ENCODE data around the gene B3GAT2.

Gene B3GAT2

DNA sequence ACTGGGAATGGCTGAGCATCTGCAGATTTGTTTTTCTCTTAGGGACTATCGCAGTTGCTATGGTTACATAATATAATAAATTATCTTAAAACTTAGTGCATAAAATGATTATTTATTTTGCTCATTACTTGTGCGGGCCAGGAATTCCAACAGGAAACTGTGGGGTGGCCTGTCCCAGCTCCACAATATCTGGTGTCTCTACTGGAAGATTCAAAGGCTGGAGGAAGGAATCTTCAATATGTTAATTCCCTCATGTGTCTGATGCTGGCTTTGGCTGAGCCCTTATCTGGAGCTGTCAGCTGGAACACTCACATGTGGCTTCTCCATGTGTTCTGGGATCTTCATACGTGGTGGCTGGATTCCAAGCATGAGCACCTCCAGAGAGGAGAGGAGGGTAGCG lies 23.9 kb upstream of the B3GAT2 start:
- Histone ChIP-seq H3K4me2 (ENCODE audit: low read length) (no peak overlapping the region), H3K4me3 (ENCODE audit: low read length) (no peak overlapping the region), H2AFZ (ENCODE audit: low read depth, low read length) (no peak overlapping the region), H4K20me1 (ENCODE audit: insufficient read depth, low read length) (no peaks in the 10 kb centered on the region), H3K9ac (ENCODE audit: low read length) (no peak overlapping the region), H3K9me3 (ENCODE audit: insufficient read depth, low read length) (0 out of 2 replicates have a peak, but pooled peaks cover 2% of the 10 kb centered on the region), H3K27me3 (ENCODE audit: low read depth, low read length) (no peaks in the 10 kb centered on the region), H3K27ac (ENCODE audit: low read length) (no peak overlapping the region), H3K4me1 (ENCODE audit: low read length) (no peaks in the 10 kb centered on the region; the same call in 1 of the 2 replicates), H3K79me2 (ENCODE audit: low read length) (no peaks in the 10 kb centered on the region), H3K36me3 (replicated peaks; ENCODE audit: low read depth, low read length) (no peaks in the 10 kb centered on the region)
- no peak for TF ChIP-seq CTCF (IDR thresholded peaks at IDR 0.05; ENCODE audit: low read depth, low read length)
- no peak for TF ChIP-seq EZH2phosphoT487 (IDR thresholded peaks at IDR 0.05; ENCODE audit: low read depth)

DNA sequence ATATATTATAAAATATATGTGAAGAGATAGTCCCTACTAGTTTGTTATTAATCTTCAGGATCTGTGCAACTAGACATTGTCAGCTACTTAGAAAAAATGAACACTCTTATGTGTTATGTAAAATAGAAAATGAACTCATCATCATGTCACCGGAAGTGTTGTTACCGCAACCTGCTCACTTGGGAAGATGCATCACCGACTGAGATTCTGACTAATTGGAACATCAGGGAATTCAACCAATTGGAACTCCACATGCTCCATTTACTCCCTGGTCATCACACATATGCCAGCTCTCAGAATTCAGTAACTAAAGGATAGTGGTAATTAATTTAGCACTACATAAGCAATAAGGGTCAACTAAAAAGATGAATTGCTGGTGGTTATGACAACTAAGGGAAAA lies 16.7 kb upstream of the B3GAT2 start:
- no peaks in the 10 kb centered on the region for H3K4me1 ChIP-seq (ENCODE audit: low read length)
- no peak overlapping the region for H3K4me2 ChIP-seq (ENCODE audit: low read length)
- no peak overlapping the region for H3K4me3 ChIP-seq (ENCODE audit: low read length)
- TF ChIP-seq EZH2phosphoT487 (IDR thresholded peaks at IDR 0.05; ENCODE audit: low read depth) (no peak), CTCF (IDR thresholded peaks at IDR 0.05; ENCODE audit: low read depth, low read length) (no peak)
- no peaks in the 10 kb centered on the region for H3K79me2 ChIP-seq (ENCODE audit: low read length)
- H3K9me3 ChIP-seq (ENCODE audit: insufficient read depth, low read length): 0 out of 2 replicates have a peak, but pooled peaks cover 3% of the 10 kb centered on the region
- no peak overlapping the region for H2AFZ ChIP-seq (ENCODE audit: low read depth, low read length)
- no peaks in the 10 kb centered on the region for H3K36me3 ChIP-seq (replicated peaks; ENCODE audit: low read depth, low read length)
- H3K27ac ChIP-seq (ENCODE audit: low read length): no peak overlapping the region
- no peaks in the 10 kb centered on the region for H3K27me3 ChIP-seq (ENCODE audit: low read depth, low read length)
- no peak overlapping the region for H3K9ac ChIP-seq (ENCODE audit: low read length)
- no peaks in the 10 kb centered on the region for H4K20me1 ChIP-seq (ENCODE audit: insufficient read depth, low read length)

GRCh38 chr6:70967049-70967448 lies 10.2 kb upstream of the B3GAT2 start:
- Histone ChIP-seq H3K4me2 (ENCODE audit: low read length) (no peak overlapping the region), H3K27me3 (ENCODE audit: low read depth, low read length) (no peaks in the 10 kb centered on the region), H3K9ac (ENCODE audit: low read length) (no peak overlapping the region), H3K9me3 (ENCODE audit: insufficient read depth, low read length) (no peaks in the 10 kb centered on the region), H3K4me3 (ENCODE audit: low read length) (no peak overlapping the region), H3K79me2 (ENCODE audit: low read length) (no peaks in the 10 kb centered on the region), H3K27ac (ENCODE audit: low read length) (no peak overlapping the region), H4K20me1 (ENCODE audit: insufficient read depth, low read length) (no peaks in the 10 kb centered on the region), H3K4me1 (ENCODE audit: low read length) (no peaks in the 10 kb centered on the region), H2AFZ (ENCODE audit: low read depth, low read length) (no peak overlapping the region), H3K36me3 (replicated peaks; ENCODE audit: low read depth, low read length) (no peaks in the 10 kb centered on the region)
- TF ChIP-seq EZH2phosphoT487 (IDR thresholded peaks at IDR 0.05; ENCODE audit: low read depth) (no peak), CTCF (IDR thresholded peaks at IDR 0.05; ENCODE audit: low read depth, low read length) (no peak)

DNA sequence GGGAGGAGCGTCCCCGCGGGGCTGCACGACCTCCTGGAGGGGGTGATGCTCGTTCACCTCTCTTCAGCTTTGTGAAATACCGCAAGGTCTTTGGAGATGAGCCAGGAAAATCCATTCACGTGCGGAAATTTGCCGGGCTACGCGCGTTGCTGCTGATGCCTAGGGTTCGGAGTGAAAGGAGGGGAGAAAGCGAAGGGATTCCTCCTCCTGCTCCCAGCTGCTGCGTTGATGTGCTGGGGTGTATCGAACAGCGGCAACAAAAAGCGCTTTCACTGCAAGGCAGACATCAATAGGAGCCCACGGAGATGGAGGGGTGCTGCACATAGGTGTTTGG lies 391 bp upstream of the B3GAT2 start:
- Histone ChIP-seq H4K20me1 (ENCODE audit: insufficient read depth, low read length) (no peaks in the 10 kb centered on the region), H3K79me2 (ENCODE audit: low read length) (no peaks in the 10 kb centered on the region), H3K4me1 (ENCODE audit: low read length) (no peaks in the 10 kb centered on the region), H3K27ac (ENCODE audit: low read length) (no peak overlapping the region), H3K9me3 (ENCODE audit: insufficient read depth, low read length) (no peaks in the 10 kb centered on the region), H2AFZ (ENCODE audit: low read depth, low read length) (no peak overlapping the region), H3K4me2 (ENCODE audit: low read length) (no peak overlapping the region), H3K27me3 (ENCODE audit: low read depth, low read length) (no peaks in the 10 kb centered on the region), H3K9ac (ENCODE audit: low read length) (no peak overlapping the region), H3K36me3 (replicated peaks; ENCODE audit: low read depth, low read length) (no peaks in the 10 kb centered on the region), H3K4me3 (ENCODE audit: low read length) (no peak overlapping the region)
- TF ChIP-seq EZH2phosphoT487 (IDR thresholded peaks at IDR 0.05; ENCODE audit: low read depth) (no peak), CTCF (IDR thresholded peaks at IDR 0.05; ENCODE audit: low read depth, low read length) (no peak)
